ENCODE data around the gene ZNF638. TPM values are rescaled to one million over a fixed set of nuclear protein-coding genes. Genes with fewer than 3 reads are reported as not detected.

The ZNF638 gene, protein sequence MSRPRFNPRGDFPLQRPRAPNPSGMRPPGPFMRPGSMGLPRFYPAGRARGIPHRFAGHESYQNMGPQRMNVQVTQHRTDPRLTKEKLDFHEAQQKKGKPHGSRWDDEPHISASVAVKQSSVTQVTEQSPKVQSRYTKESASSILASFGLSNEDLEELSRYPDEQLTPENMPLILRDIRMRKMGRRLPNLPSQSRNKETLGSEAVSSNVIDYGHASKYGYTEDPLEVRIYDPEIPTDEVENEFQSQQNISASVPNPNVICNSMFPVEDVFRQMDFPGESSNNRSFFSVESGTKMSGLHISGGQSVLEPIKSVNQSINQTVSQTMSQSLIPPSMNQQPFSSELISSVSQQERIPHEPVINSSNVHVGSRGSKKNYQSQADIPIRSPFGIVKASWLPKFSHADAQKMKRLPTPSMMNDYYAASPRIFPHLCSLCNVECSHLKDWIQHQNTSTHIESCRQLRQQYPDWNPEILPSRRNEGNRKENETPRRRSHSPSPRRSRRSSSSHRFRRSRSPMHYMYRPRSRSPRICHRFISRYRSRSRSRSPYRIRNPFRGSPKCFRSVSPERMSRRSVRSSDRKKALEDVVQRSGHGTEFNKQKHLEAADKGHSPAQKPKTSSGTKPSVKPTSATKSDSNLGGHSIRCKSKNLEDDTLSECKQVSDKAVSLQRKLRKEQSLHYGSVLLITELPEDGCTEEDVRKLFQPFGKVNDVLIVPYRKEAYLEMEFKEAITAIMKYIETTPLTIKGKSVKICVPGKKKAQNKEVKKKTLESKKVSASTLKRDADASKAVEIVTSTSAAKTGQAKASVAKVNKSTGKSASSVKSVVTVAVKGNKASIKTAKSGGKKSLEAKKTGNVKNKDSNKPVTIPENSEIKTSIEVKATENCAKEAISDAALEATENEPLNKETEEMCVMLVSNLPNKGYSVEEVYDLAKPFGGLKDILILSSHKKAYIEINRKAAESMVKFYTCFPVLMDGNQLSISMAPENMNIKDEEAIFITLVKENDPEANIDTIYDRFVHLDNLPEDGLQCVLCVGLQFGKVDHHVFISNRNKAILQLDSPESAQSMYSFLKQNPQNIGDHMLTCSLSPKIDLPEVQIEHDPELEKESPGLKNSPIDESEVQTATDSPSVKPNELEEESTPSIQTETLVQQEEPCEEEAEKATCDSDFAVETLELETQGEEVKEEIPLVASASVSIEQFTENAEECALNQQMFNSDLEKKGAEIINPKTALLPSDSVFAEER (N-terminal part only)
- total RNA-seq = 100 to 1,000 TPM; 154 to 299 (median 202) TPM

DNA sequence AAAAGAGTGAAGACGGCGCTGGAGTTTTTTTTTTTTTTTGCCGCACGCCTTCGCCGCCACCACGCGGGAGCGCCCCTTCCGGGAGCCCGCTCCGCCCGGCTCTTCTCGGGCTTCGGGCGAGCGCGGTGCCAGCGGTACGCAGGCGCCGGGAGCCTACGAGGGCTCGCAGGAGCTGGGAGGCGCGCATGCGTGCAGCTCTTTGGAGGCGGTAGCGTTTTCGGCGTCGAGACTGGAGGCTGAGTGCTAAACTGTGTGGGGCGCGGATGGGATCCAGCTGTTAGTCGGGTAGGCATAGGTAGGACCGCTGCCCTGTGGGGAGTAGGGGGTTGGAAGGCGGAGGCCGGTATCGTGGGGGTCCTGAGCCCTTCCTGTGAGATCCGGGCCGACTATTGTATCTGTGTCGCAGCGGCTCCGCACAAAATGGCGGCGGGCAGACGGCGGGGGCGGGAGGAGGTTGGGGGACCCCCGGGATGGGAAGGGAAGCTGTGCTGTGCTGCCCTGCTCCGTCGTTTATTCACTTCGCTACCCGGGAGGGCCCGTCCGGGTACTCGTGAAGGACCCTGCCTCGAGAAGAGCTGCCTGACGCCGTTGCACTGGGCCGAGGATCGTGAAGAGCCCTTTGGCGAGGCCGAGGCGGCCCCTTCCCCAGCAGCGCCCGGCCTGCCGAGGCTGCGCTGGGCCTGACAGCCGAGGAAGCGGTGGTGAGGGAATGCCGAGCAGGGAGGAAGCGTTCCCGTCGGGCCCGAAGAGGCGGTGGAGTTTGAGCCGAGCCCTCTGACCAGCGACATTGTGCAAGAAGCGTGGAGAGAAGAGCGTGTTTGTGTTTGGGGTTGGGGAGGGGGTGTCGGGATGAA is at the start of gene ZNF638:
Gene ZNF638, plus strand, starts transcription at position 202 of the 854 bp plus-strand sequence. CDS start 17,173 bp downstream, outside the sequence.
- Histone ChIP-seq H3K27me3 (no peaks in the 10 kb centered on the region), H3K36me3 (no peaks in the 10 kb centered on the region), H3K4me1 (peaks cover 16 to 23% of the 10 kb centered on the region in 2 donors), H3K4me3 (replicated peaks in 1 of 3) (peak within 1 kb of the TSS; percentile 82 to 99 (median 97)), H3K27ac (peak within 1 kb of the TSS; percentile 90 to 97 (median 94)), H3K9me3 (no peaks in the 10 kb centered on the region)
- peak; percentile 61 to 87 for TF ChIP-seq POLR2A (IDR thresholded peaks at IDR 0.05)
- TF ChIP-seq, protein P1, sequence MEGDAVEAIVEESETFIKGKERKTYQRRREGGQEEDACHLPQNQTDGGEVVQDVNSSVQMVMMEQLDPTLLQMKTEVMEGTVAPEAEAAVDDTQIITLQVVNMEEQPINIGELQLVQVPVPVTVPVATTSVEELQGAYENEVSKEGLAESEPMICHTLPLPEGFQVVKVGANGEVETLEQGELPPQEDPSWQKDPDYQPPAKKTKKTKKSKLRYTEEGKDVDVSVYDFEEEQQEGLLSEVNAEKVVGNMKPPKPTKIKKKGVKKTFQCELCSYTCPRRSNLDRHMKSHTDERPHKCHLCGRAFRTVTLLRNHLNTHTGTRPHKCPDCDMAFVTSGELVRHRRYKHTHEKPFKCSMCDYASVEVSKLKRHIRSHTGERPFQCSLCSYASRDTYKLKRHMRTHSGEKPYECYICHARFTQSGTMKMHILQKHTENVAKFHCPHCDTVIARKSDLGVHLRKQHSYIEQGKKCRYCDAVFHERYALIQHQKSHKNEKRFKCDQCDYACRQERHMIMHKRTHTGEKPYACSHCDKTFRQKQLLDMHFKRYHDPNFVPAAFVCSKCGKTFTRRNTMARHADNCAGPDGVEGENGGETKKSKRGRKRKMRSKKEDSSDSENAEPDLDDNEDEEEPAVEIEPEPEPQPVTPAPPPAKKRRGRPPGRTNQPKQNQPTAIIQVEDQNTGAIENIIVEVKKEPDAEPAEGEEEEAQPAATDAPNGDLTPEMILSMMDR (IDR thresholded peaks at IDR 0.05) = peak; percentile 28 to 77 (median 58)
- 0% methylated on average over 47 of the region's 82 CpGs for WGBS, 2 donors
- DNase-seq = peak; percentile 92 to 94
- intact Hi-C loops (cut with DNase I) = no loop called here

DNA sequence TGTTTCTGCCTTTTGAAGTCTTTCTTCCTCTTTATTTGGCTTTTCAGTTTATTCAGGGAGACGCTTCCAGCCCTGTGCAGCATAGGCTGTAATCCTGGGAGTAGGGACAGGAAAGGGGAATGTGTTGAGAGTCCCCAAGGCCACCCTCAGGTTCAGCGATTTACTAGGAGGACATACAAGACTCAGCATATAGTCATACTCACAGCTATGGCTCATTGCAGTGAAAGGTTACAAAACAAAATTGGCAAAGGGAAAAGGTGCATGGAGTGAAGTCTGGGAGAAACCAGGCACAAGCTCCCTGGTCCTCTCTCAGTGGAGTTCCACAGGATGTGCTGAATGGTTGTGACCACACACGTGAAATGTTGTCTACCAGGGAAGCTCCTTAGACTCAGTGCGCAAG is 49.6 kb upstream of the ZNF638 start:
- H3K9me3 ChIP-seq = no peaks in the 10 kb centered on the region

DNA sequence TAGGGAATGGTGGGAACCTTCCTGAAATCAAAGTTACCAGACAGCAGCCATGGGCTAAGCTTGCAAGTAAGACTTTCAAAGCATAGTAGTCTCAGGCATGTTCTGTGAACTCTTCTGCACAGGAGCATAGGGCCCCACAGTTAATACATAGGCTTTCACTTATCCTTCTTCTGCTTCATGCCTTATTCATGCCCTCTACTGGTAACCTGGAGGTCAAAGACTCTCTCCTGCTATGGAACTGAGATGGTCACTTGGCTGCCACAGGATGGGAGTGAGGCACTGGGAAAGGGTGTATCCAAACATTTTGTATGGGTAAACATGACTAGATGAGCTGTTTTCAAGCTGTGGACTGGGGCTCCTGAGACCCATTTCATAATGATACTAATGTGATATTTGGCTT is 49.1 kb upstream of the ZNF638 start:
- Histone ChIP-seq H3K4me1 (peaks cover 4 to 5% of the 10 kb centered on the region in 2 donors), H3K9me3 (no peaks in the 10 kb centered on the region), H3K27me3 (no peaks in the 10 kb centered on the region), H3K36me3 (no peaks in the 10 kb centered on the region), H3K4me3 (replicated peaks in 1 of 3) (no peak overlapping the region), H3K27ac (no peak overlapping the region)
- intact Hi-C loops (cut with DNase I) = no loop called here
- DNase-seq = no peak
- no peak for TF ChIP-seq POLR2A (IDR thresholded peaks at IDR 0.05)
- TF ChIP-seq, protein P1 (IDR thresholded peaks at IDR 0.05) = no peak

More for the DNA sequence above, 49.6 kb upstream of the ZNF638 start:
- Histone ChIP-seq H3K27ac (no peak overlapping the region), H3K4me3 (replicated peaks in 1 of 3) (no peak overlapping the region), H3K27me3 (no peaks in the 10 kb centered on the region), H3K4me1 (peaks cover 9 to 10% of the 10 kb centered on the region in 2 donors), H3K36me3 (no peaks in the 10 kb centered on the region)
- DNase-seq = no peak
- intact Hi-C loops (cut with DNase I) = no loop called here
- TF ChIP-seq, protein P1 (IDR thresholded peaks at IDR 0.05) = no peak
- TF ChIP-seq POLR2A (IDR thresholded peaks at IDR 0.05) = no peak
- WGBS, 2 donors = 88 to 89% methylated on average over 4 of the region's 4 CpGs

DNA sequence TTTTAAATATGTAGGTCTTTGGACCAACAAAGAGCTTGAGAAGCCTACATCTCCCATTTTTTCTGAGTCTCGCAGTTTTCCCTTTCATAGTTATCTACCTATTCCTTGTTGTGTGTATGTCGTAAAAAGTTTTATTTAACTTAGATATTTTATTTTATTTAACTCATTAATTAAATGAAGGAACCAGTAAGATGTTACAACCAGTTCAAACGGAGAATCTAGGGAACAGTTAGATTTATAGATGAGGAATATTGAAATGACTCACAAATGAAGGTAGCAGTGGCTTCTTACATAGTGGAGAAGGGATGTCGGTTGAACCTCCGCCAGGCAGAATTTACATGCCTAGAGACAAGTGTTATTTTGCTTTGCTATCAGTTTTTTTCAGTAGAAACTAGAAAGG is 48.5 kb upstream of the ZNF638 start:
- no peaks in the 10 kb centered on the region for H3K36me3 ChIP-seq
- no peaks in the 10 kb centered on the region for H3K27me3 ChIP-seq
- H3K4me3 ChIP-seq (replicated peaks in 1 of 3) = no peak overlapping the region
- no peak overlapping the region for H3K27ac ChIP-seq
- intact Hi-C loops (cut with DNase I) = no loop called here
- 93 to 95% methylated on average over 5 of the region's 5 CpGs for WGBS, 2 donors
- TF ChIP-seq POLR2A (IDR thresholded peaks at IDR 0.05) = no peak
- TF ChIP-seq, protein P1 (IDR thresholded peaks at IDR 0.05) = no peak
- no peaks in the 10 kb centered on the region for H3K9me3 ChIP-seq
- H3K4me1 ChIP-seq = no peaks in the 10 kb centered on the region
- DNase-seq = no peak

All from thyroid gland (tissue), 4 donors.